GM23248 (cell line): Measurements from ENCODE around the gene MAB21L3.

Experiments
- EZH2 ChIP-seq: fragments of 200-600 bp; sonication (generic); IDR thresholded peaks from 2 replicates; pipeline ENCODE4 v1.6.1; 2018; ENCODE audit warnings: antibody characterized with exemption, mild to moderate bottlenecking; ENCODE audit not compliant: insufficient read depth, poor library complexity, severe bottlenecking
- EZH2phosphoT487 ChIP-seq: fragments of 200-600 bp; sonication (generic); IDR thresholded peaks from 2 replicates; pipeline ENCODE4 v1.6.1; 2018; ENCODE audit warnings: antibody characterized with exemption, moderate library complexity, mild to moderate bottlenecking, low read depth; ENCODE audit not compliant: insufficient read depth

GRCh38 chr1:116095027-116095426 is 16.2 kb upstream of the MAB21L3 start:
- TF ChIP-seq EZH2 (no peak), EZH2phosphoT487 (no peak)
